B cell (primary cell): ENCODE data around the gene RFX3. TPM values are rescaled to one million over a fixed set of nuclear protein-coding genes. Genes with fewer than 3 reads are reported as not detected.

Experiments used
- ATAC-seq: fragments of 200-7000 bp; cut with Tn5 transposase; one replicate; pipeline ENCODE4 v1.10.0; 2021; ENCODE audit warnings: low read depth, mild to moderate bottlenecking, moderate number of reproducible peaks, moderate library complexity
- CTCF ChIA-PET: fragments of 350-600 bp; sonication (Branson Sonifier 250); formaldehyde crosslinking; loops from one replicate; lab custom pipeline; 2021; ENCODE audit warnings: antibody characterized with exemption, inconsistent platforms; lab: Charles Lee
- POLR2A ChIA-PET: fragments of 350-600 bp; sonication (Branson Sonifier 250); formaldehyde crosslinking; loops from one replicate; lab custom pipeline; 2021; ENCODE audit warnings: antibody characterized with exemption; lab: Charles Lee
- DNase-seq: peaks from one replicate; pipeline ENCODE4 v3.0.0; 2013
- H2AFZ ChIP-seq: 2 replicates; pipeline ENCODE4 v1.6.1; 2012; ENCODE audit warnings: mild to moderate bottlenecking, low read depth, low read length; ENCODE audit not compliant: insufficient read depth, poor library complexity, severe bottlenecking
- H3K27ac ChIP-seq, 2 donors: 1 replicate in 1 of 2; 2 replicates in 1 of 2; pipeline ENCODE4 v1.5.1; 2012 to 2013; ENCODE audit warnings: low read length in 2 of 2, mild to moderate bottlenecking in 2 of 2, moderate library complexity in 1 of 2
- H3K27me3 ChIP-seq, 4 experiments: fragments of 200-600 bp in 1 of 4; sonication (generic) in 1 of 4; replicated peaks in 1 of 4; 1 replicate in 2 of 4; 2 replicates in 2 of 4; pipeline versions ENCODE4 v1.6.1 to v1.7.0; 2013 to 2016; ENCODE audit warnings: low read length in 3 of 4, mild to moderate bottlenecking in 2 of 4, mixed read lengths in 1 of 4, moderate library complexity in 1 of 4; ENCODE audit not compliant: insufficient read depth in 4 of 4, control insufficient read depth in 3 of 4; ENCODE audit errors: control extremely low read depth in 1 of 4
- H3K36me3 ChIP-seq, 2 experiments: replicated peaks in 1 of 2; 1 replicate in 1 of 2; 2 replicates in 1 of 2; pipeline versions ENCODE4 v1.6.1 to v1.7.1; 2013; ENCODE audit warnings: low read length in 1 of 2; ENCODE audit not compliant: insufficient read depth in 2 of 2, control insufficient read depth in 1 of 2; ENCODE audit errors: control extremely low read depth in 1 of 2, extremely low read depth in 1 of 2
- H3K4me1 ChIP-seq, 2 donors: fragments of 200-600 bp in 1 of 2; sonication (generic) in 1 of 2; 1 replicate in 1 of 2; 2 replicates in 1 of 2; pipeline versions ENCODE4 v1.5.1 to v1.6.1; 2013 to 2017; ENCODE audit warnings: low read length in 2 of 2; ENCODE audit not compliant: control insufficient read depth in 2 of 2, insufficient read depth in 2 of 2
- H3K4me2 ChIP-seq: replicated peaks from 2 replicates; pipeline ENCODE3; 2012; ENCODE audit warnings: mild to moderate bottlenecking, low read depth, low read length; ENCODE audit not compliant: poor library complexity, severe bottlenecking
- H3K4me3 ChIP-seq, 5 experiments: fragments of 200-600 bp in 1 of 5; sonication (generic) in 1 of 5; 1 replicate in 3 of 5; 2 replicates in 2 of 5; pipeline versions ENCODE4 v1.5.1 to v1.7.0; 2011 to 2016; ENCODE audit warnings: low read length in 4 of 5, mild to moderate bottlenecking in 4 of 5, low read depth in 2 of 5, control low read depth in 1 of 5, moderate library complexity in 1 of 5; ENCODE audit not compliant: insufficient read depth in 1 of 5; ENCODE audit errors: control extremely low read depth in 1 of 5, extremely low read depth in 1 of 5
- H3K79me2 ChIP-seq: fragments of 200-600 bp; sonication (generic); one replicate; pipeline ENCODE4 v1.6.0; 2016; ENCODE audit warnings: low read length; ENCODE audit not compliant: control insufficient read depth, insufficient read depth
- H3K9ac ChIP-seq: fragments of 200-600 bp; sonication (generic); 2 replicates; pipeline ENCODE4 v1.6.1; 2017; ENCODE audit warnings: mild to moderate bottlenecking, low read length, moderate library complexity
- H3K9me3 ChIP-seq, 3 donors: one replicate each; pipeline versions ENCODE4 v1.6.1 to v1.7.1; 2013; ENCODE audit warnings: low read length in 2 of 3; ENCODE audit not compliant: control insufficient read depth in 2 of 3, insufficient read depth in 1 of 3; ENCODE audit errors: control extremely low read depth in 1 of 3
- H4K20me1 ChIP-seq: 2 replicates; pipeline ENCODE4 v1.6.0; 2012; ENCODE audit warnings: mild to moderate bottlenecking, low read length; ENCODE audit not compliant: insufficient read depth, control insufficient read depth, poor library complexity, severe bottlenecking
- H3K27ac Mint-ChIP-seq: one replicate; pipeline ENCODE4 v1.8.0; 2021; ENCODE audit warnings: mixed read lengths
- H3K27me3 Mint-ChIP-seq: one replicate; pipeline ENCODE4 v1.8.0; 2021; ENCODE audit warnings: mixed read lengths
- H3K4me1 Mint-ChIP-seq: one replicate; pipeline ENCODE4 v1.8.0; 2021; ENCODE audit warnings: mixed read lengths
- H3K4me3 Mint-ChIP-seq: one replicate; pipeline ENCODE4 v1.8.0; 2021; ENCODE audit warnings: mixed read lengths
- H3K9me3 Mint-ChIP-seq: one replicate; pipeline ENCODE4 v1.8.0; 2022; ENCODE audit warnings: mixed read lengths; ENCODE audit not compliant: insufficient read depth
- EZH2 ChIP-seq: IDR thresholded peaks from 2 replicates; pipeline ENCODE4 v1.6.1; 2012; ENCODE audit warnings: borderline replicate concordance, low read depth, mild to moderate bottlenecking, moderate library complexity, low read length; ENCODE audit not compliant: insufficient read depth, poor library complexity, severe bottlenecking
- WGBS: methylation state at CpG from one replicate; pipeline ENCODE4 v1.1.5; 2013; ENCODE audit warnings: missing lambda C conversion rate; ENCODE audit not compliant: insufficient coverage; 5-methylcytosine and 5-hydroxymethylcytosine counted together
- intact Hi-C: fragments of 100-400 bp; cut with micrococcal nuclease; formaldehyde crosslinking; loops from one replicate; pipeline ENCODE4 v1.10.0; 2022
- polyA plus RNA-seq: library from polyadenylated mRNA; depleted of rRNA; stranded (reverse); fragments of >200 nt; gene quantifications from 2 replicates; pipeline ENCODE4 v1.2.3, GENCODE V29; 2012
- total RNA-seq, 2 donors: library from RNA; stranded (reverse); fragments of 120-200 nt in 1 of 2; gene quantifications; 1 replicate in 1 of 2; 2 replicates in 1 of 2; pipeline versions ENCODE4 v1.2.3 to v1.2.4, GENCODE V29; 2013 to 2022
- TF ChIP-seq, protein P1 (sequence below): fragments of 200-600 bp; IDR thresholded peaks from one replicate; pipeline ENCODE4 v1.8.0; 2022; ENCODE audit warnings: antibody characterized with exemption, mild to moderate bottlenecking

Gene RFX3
- total and polyA plus RNA-seq, 2 donors (not counting 1 experiment from before 2014, with no cell fraction given) = 6.1 to 39.1 TPM

- peak overlapping the region; percentile 83 for H2AFZ ChIP-seq
These were observed 1.5 kb upstream of the RFX3 start for GRCh38 chr9:3526997-3527940.

More at GRCh38 chr9:3526997-3527940, 1.5 kb upstream of the RFX3 start:
- peak; percentile 5 for ATAC-seq
- 6% methylated on average over 6 of the region's 19 CpGs for WGBS
- DNase-seq = no peak
- intact Hi-C loops = loop anchor here (1.0 to 5.0 kb wide), 5 partner anchors 49 to 1910 kb away; partner anchors contain the start of genes PLGRKT, PUM3 and RCL1
- no peaks in the 10 kb centered on the region for H3K27me3 ChIP-seq
- Mint-ChIP-seq H3K27me3 (no peaks in the 10 kb centered on the region), H3K4me1 (peaks cover 47% of the 10 kb centered on the region), H3K27ac (peak overlapping the region; percentile 100), H3K9me3 (no peaks in the 10 kb centered on the region), H3K4me3 (peak overlapping the region; percentile 100)
- H3K4me2 ChIP-seq = peak overlapping the region; percentile 85
- H3K4me3 ChIP-seq = peak overlapping the region; percentile 62 to 99 (median 95)
- POLR2A ChIA-PET = interaction anchor here (0.7 to 2.9 kb wide), 10 partner anchors 11 to 683 kb away, joined by 3 to 26 read pairs (median 6); partner anchors contain the start of gene PUM3
- TF ChIP-seq, protein P1, sequence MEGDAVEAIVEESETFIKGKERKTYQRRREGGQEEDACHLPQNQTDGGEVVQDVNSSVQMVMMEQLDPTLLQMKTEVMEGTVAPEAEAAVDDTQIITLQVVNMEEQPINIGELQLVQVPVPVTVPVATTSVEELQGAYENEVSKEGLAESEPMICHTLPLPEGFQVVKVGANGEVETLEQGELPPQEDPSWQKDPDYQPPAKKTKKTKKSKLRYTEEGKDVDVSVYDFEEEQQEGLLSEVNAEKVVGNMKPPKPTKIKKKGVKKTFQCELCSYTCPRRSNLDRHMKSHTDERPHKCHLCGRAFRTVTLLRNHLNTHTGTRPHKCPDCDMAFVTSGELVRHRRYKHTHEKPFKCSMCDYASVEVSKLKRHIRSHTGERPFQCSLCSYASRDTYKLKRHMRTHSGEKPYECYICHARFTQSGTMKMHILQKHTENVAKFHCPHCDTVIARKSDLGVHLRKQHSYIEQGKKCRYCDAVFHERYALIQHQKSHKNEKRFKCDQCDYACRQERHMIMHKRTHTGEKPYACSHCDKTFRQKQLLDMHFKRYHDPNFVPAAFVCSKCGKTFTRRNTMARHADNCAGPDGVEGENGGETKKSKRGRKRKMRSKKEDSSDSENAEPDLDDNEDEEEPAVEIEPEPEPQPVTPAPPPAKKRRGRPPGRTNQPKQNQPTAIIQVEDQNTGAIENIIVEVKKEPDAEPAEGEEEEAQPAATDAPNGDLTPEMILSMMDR = no peak
- TF ChIP-seq EZH2 = no peak
- H4K20me1 ChIP-seq = no peaks in the 10 kb centered on the region
- H3K9me3 ChIP-seq = no peaks in the 10 kb centered on the region
- peak overlapping the region; percentile 100 for H3K9ac ChIP-seq
- CTCF ChIA-PET = interaction anchor here (0.7 to 2.4 kb wide), 6 partner anchors 10 to 683 kb away, joined by 3 to 19 read pairs (median 4); partner anchors contain the start of gene PUM3
- H3K79me2 ChIP-seq = peaks cover 64% of the 10 kb centered on the region
- H3K4me1 ChIP-seq = peaks cover 17 to 35% of the 10 kb centered on the region in 2 donors
- H3K27ac ChIP-seq = peak overlapping the region; percentile 100
- H3K36me3 ChIP-seq = no peaks in the 10 kb centered on the region
